ENCODE results near the gene CCHCR1.
"Not testable (repeated sequence)": the region's sequence is repeated elsewhere in the genome, so short reads cannot be mapped to it uniquely, and the experiment has no call there.

Gene CCHCR1

GRCh38 chr6:31180500-31180899 lies 22.9 kb upstream of the CCHCR1 start:
- DNase-seq (ENCODE audit: low spot score), result peak; percentile 76

DNA sequence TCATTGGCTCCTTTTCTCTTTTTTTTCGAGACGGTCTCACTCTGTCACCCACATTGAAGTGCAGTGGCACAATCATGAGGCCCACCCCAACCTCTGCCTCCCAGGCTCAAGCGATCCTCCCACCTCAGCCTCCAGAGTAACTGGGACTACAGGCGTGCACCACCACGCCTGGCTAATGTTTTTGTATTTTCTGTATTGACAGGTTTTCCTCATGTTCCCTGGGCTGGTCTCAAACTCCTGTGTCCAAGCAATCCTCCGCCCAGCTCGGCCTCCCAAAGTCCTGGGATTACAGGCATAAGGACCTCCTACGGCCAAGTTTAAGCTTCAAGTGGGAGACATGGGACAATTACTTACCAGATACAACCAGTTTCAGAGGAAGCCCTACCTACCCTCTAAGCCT lies 22.3 kb upstream of the CCHCR1 start:
- DNase-seq (ENCODE audit: low spot score), result no peak

DNA sequence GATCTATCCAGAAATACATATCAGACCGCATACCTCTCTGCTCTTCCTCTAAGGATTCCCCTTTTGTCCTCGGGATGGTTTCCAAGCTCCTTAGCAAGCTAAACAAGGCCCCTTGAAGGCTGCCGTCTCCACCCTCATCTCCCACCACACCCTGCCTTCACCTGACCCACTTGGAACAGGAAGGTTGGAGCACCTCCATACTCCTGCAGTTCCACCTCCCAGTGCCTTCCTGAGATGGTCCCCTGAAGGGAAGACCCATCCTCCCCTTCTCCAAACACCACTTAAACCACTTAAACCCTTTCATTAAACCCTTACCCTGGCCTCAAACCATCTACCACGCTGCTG lies 21.4 kb upstream of the CCHCR1 start:
- no peak for DNase-seq (ENCODE audit: low spot score)

DNA sequence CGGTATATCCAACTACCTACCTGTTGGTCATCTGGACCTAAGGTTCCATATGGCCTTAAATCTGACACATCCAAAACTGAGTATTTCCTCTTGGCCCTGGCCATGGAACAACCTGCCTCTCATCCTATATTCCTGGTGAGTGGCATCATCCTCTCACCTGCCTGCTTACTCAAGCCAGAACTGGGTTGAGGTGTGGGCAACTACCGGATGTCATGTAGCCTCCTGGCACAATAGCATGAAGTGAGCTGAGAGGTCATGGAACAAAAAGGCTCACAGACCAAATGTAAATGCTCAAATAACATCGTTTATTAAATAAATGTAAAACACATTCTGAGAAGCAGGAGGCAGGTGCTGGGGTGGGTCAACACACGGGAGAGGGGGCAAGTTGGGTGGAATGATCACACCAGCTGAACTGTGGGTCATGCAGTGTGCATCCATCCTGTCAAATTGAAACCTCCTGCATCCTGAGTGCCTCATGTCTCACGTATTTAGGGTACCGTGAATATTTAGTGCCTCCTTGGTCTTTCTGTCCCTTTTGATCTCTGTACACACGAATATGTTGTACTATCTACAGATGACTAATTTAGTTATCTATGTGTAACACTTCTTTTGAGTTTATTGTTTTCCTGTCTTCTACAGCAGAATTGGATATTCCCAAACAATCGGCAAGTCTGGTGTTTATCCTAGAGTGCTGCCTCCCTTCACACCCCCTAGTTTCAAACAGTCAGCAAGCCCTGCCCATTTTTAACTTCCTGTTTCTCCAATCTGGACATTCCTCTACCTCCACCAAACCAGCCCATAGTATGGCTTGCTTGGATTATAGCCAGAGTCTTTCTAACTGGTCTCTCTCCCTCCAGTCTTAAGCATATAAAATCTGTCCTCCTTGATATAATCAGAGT lies 20.8 kb upstream of the CCHCR1 start:
- no peak for DNase-seq (ENCODE audit: low spot score)

- DNase-seq (ENCODE audit: low spot score), result no peak
These were observed 18.4 kb upstream of the CCHCR1 start for GRCh38 chr6:31175971-31176370.

- DNase-seq (ENCODE audit: low spot score), result no peak
These were observed 16.8 kb upstream of the CCHCR1 start for GRCh38 chr6:31174378-31174777.

GRCh38 chr6:31173406-31173805 lies 15.8 kb upstream of the CCHCR1 start:
- DNase-seq (ENCODE audit: low spot score), result no peak

DNA sequence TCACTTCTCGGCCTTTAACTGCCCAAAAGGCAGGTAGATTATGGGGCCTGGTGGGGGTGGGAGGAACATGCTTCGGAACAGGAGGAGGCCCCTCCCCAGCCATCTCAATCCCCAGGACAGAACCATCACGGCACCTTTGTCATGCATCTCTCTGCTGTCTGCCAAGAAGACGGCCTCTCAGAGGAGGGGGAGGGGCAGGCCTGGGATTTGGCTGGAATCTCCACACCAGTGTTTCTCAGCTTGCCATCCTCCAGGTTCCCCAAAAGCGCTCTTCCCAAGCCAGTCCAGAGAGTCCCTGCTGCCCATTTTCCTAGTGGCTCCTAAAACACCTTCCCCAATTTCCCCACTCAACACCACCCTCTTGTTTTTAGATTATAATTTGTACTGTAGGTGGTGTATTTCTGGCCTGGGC lies 15.4 kb upstream of the CCHCR1 start:
- no peak for DNase-seq (ENCODE audit: low spot score)

DNA sequence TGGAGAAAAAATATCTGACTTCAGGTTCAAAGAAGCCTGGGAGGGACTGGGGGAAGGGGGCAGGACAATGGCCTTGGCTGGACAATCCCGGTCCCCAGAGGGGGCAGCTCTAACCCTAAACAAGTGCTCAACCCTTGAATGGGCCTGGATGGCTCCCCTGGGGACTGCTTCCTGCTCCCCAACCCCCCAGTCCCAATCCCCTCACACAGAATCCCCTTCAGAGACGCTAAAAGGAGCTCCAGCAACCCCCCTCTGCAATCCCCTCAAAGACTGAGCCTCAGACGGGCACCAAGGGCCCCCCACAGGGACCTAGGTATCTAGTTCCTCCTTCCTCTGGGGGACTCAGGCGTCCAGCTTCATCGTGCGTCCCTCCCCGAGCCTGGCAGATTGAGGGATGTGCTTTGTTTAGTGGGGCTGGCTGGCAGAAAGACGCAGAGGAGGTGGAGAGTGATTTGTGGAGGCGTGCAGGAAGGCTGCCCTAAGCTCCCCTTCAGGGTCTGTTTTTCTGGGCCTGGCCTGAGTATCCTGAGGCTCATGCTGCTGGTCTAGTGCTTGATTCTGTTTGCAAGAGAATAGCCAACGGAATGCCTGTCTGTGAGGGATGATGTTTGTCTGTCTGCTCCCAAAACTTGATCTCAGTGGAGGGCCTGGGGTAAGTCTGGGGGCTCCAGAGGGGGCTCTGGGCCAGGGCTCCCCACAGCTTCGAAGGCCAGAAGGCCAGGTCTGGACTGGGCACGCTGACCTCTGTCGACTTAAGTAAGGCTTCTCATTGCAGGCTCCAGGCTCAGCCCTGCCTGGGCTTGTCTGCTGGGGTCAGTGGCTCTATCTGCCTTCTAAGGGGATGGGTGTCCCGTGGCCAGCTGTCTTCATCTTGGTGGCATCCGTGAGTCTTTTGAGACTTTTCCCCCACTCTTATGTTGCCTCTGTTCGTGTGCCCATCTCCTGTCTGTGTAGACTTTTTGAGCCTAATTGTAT lies 14.6 kb upstream of the CCHCR1 start:
- DNase-seq (ENCODE audit: low spot score), result no peak

DNA sequence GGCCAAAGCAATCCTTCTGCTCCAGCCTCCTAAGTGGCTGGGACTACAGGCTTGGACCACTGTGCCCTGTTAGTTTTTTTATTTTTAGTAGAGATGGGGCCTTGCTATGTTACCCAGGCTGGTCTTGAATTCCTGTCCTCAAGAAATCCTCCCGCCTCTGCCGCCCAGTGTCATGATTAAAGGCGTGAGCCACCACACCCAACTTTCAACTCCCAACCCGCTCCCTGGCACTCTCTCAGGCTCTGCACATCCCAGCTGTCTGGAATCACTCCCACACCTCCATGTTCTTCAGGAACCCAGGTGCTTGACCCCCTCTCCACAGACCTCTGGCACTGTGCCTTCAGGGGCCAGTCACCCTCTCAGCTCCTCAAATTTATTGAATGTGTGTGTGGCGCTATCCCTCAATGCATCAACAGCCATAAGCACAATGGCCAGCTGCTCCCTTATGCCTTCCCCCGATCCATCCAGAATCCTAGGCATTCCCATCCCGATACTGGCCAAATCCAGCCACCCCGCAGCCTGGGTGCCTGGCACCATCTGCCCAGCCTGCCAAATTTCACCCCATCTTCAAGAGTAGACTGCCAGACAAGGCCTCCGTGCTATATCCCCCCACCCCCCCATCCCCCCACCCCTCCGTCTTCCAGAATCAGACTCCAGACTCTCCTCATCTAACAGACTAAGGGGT lies 13.5 kb upstream of the CCHCR1 start:
- no peak for DNase-seq (ENCODE audit: low spot score)

DNA sequence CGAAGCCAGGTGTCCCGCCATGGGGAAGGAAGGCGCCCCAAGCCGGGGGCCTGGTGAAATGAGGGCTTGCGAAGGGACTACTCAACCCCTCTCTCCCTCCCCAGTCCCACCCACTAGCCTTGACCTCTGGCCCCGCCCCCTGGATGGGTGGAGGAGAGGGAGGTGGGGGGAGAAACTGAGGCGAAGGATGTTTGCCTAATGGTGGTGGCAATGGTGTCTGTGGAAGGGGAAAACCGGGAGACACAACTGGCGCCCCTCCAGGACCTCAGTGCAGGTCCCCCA lies 12.9 kb upstream of the CCHCR1 start, which contains the start of gene POU5F1:
Gene POU5F1, minus strand, starts transcription at position 83 of the 282 bp plus-strand sequence. Its CDS starts 62 bp downstream, at position 21.
- DNase-seq (ENCODE audit: low spot score), result no peak

GRCh38 chr6:31169858-31170599 lies 12.4 kb upstream of the CCHCR1 start:
- DNase-seq (ENCODE audit: low spot score), result not testable (repeated sequence)

GRCh38 chr6:31169123-31169857 lies 11.7 kb upstream of the CCHCR1 start:
- DNase-seq (ENCODE audit: low spot score), result no peak

- DNase-seq (ENCODE audit: low spot score), result no peak
These were observed 11.0 kb upstream of the CCHCR1 start for GRCh38 chr6:31168606-31169005.

GRCh38 chr6:31165986-31166385 lies 8.4 kb upstream of the CCHCR1 start:
- no peak for DNase-seq (ENCODE audit: low spot score)

DNA sequence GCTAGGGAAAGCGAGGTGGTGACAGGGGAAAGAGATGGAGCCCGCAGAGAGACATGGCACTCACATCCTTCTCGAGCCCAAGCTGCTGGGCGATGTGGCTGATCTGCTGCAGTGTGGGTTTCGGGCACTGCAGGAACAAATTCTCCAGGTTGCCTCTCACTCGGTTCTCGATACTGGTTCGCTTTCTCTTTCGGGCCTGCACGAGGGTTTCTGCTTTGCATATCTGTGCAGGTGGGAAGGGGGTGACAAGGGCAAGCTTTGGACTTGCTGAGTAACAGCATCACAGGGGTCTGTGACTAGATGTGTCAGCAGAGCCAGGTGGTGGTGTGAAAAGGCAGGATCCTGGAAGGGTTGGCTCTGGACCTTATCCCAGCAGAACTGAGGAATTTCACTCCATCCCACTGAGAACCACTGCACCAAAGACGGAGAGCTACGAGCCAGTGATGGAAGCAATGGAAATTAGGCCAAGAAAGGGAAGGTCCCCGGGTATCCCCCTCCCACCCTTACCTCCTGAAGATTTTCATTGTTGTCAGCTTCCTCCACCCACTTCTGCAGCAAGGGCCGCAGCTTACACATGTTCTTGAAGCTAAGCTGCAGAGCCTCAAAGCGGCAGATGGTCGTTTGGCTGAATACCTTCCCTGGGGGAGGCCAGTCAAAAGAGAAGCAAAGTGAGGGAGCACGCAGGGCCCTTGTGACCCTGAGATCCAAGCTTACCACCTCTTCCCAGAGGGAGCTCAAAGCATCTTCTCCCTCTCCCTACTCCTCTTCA lies 7.6 kb upstream of the CCHCR1 start:
- DNase-seq (ENCODE audit: low spot score), result not testable (repeated sequence)

- DNase-seq (ENCODE audit: low spot score), result not testable (repeated sequence)
These were observed 7.0 kb upstream of the CCHCR1 start for GRCh38 chr6:31164475-31165063.

- no peak for DNase-seq (ENCODE audit: low spot score)
These were observed 6.3 kb upstream of the CCHCR1 start for GRCh38 chr6:31163922-31164321.

DNA sequence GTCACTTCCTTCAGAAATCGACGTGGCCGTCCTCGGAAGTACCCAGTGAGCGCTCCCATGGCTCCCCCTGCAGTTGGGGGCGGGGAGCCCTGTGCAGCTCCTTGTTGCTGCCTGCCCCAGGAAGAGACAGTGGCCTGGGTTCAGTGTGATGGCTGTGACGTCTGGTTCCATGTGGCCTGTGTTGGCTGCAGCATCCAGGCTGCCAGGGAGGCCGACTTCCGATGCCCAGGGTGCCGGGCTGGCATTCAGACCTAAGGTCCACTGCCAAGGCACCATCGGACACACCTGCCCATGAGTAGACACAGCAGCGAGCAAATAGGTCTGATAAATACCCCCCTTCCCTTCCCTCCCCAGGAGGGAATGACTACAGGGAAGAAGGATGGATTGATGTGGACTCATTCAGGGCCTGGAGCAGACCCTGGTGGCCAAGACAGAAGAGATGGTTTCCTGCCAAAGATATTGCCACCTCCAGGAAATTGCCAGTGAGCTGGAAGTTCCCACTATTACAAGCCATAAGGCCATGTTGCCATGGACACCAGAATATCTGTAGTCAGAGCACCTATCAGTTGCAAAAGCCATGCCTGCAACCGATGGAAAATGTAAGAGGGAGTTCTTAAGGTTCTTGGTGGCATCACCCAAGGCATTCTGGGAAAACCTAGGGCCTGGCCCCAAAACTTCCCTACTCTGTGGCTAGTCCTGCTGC lies 5.0 kb upstream of the CCHCR1 start:
- no peak for DNase-seq (ENCODE audit: low spot score)
